H1 (cell line): ENCODE data around the gene CD28.

Source experiments
- ATF2 ChIP-seq: IDR thresholded peaks from 2 replicates; pipeline ENCODE4 v1.6.1; 2012; ENCODE audit warnings: low read length, inconsistent platforms
- CTCF ChIP-seq, 3 experiments: IDR thresholded peaks; 1 replicate in 2 of 3; 2 replicates in 1 of 3; pipeline versions ENCODE4 v1.5.1 to v1.6.1; 2011; ENCODE audit warnings: low read length in 3 of 3, mild to moderate bottlenecking in 3 of 3, inconsistent platforms in 2 of 3, low read depth in 1 of 3, moderate library complexity in 1 of 3; ENCODE audit not compliant: insufficient read depth in 1 of 3; ENCODE audit errors: control extremely low read depth in 1 of 3
- PHF8 ChIP-seq: fragments of 200-600 bp; sonication (generic); conservative IDR thresholded peaks from 2 replicates; pipeline ENCODE4 v1.7.1; 2012; ENCODE audit warnings: low read depth, mild to moderate bottlenecking, inconsistent platforms, low read length, moderate library complexity
- POLR2A ChIP-seq, 2 experiments: IDR thresholded peaks; 1 replicate in 1 of 2; 2 replicates in 1 of 2; pipeline ENCODE4 v1.6.1; 2011; ENCODE audit warnings: low read depth in 2 of 2, low read length in 2 of 2, mild to moderate bottlenecking in 2 of 2; ENCODE audit errors: control extremely low read depth in 1 of 2
- SIN3A ChIP-seq, 2 experiments: IDR thresholded peaks in 1 of 2; conservative IDR thresholded peaks in 1 of 2; 2 replicates each; pipeline ENCODE4 v1.6.1; 2011 to 2012; ENCODE audit warnings: low read length in 2 of 2, improper control_type of control experiment in 1 of 2, low read depth in 1 of 2, mild to moderate bottlenecking in 1 of 2

GRCh38 chr2:203683932-203684556 is 22.4 kb upstream of the CD28 start:
- TF ChIP-seq ATF2: no peak
- no peak for TF ChIP-seq CTCF (IDR thresholded peaks at IDR 0.05; ENCODE audit: control extremely low read depth in 1 of 3, insufficient read depth in 1 of 3, low read depth in 1 of 3, low read length in 3 of 3)
- no peak for TF ChIP-seq POLR2A (IDR thresholded peaks at IDR 0.05; ENCODE audit: control extremely low read depth in 1 of 2, low read depth in 2 of 2, low read length in 2 of 2)
- TF ChIP-seq PHF8: no peak
- no peak for TF ChIP-seq SIN3A (conservative IDR thresholded peaks at IDR 0.05 in 1 of 2, IDR thresholded peaks at IDR 0.05 in 1 of 2; ENCODE audit: low read depth in 1 of 2, low read length in 2 of 2)
